NCI-H1105 treated with DMSO at 0.1 percent for 48 hours (cell line): ENCODE measurements around the gene SLC12A7.

Experiments
- DNase-seq: peaks from one replicate; lab custom pipeline; 2025; lab: John Stamatoyannopoulos, UW

Gene SLC12A7

DNA sequence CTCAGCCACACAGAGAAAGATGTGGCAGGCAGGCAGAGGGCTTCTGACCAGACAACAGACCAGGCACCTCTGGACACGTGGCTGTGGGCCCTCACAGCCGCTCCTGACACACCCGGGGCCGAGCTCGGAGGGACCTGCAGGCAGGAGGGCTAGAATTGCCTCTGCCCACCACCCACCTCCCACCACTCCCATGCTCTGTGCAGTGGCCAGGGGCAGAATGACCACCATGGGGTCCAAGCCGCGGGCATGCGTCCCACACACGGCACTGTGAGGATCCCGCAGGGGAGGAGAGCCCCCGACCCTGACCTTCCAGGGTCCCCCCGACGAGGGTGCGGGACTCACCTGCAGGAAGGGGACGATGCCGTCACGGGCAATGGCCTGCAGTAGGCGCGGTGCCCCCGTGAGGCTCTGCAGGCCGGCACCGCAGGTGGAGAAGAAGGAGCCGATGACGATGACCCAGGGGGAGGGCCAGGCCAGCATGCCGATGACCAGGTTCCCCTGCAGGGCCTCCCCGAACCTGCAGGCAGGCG is 34.3 kb downstream of the SLC12A7 start:
- no peak for DNase-seq

DNA sequence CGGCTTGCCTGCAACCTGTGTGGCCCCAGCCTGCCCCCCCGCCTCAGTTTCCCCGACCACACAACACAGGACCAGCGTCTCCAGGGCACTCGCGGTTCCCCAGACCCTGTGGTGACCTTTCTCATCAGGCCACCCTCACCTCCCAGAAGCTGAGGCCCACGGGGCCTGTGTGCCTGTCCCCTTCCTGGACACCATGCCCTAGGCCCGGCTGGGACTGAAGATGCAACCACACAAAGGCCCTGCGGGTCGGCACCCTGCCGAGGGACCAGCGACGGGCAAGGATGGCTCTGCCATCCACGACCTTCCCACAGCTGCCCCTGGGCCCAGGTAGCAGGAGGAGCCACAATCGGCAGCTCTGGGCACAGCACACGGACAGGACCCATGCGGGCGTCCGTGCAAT is 34.8 kb downstream of the SLC12A7 start:
- DNase-seq: no peak

DNA sequence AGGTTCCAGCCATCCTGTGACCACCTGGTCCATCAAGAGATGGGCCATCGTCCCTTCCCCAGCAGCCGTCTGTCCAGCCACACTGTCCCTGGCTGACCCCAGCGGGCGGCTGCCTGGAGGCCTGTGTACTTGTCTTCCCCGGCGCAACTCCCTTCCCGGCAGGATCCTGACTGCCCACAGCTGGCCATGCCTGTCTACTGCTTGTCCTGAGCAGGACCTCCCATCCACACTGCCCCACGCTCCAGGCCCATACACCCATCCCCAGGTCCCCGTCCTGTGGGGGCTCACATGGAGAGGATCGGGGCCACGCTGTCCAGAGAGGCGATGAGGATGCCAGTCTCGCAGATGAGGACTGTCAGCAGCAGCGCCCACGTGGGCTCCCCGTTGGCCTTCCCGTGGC is 35.5 kb downstream of the SLC12A7 start:
- DNase-seq: no peak

DNA sequence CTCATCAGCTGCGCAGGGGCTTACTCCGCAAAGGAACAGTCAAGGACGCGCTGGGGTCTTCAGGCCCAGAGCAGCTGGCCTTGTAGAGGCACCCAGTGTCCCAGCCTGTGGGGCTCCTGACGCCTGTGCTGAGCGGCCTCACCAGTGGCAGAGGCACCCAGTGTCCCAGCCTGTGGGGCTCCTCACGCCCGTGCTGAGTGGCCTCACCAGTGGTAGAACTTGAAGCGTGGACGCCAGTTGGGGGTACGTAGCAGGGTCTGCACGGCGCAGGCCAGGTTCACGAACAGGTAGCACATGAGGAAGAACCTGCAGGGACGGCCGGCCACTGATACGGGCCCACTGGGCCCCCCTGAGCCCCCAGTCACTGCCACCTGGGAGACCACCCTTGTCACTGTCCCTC is 35.9 kb downstream of the SLC12A7 start:
- no peak for DNase-seq

DNA sequence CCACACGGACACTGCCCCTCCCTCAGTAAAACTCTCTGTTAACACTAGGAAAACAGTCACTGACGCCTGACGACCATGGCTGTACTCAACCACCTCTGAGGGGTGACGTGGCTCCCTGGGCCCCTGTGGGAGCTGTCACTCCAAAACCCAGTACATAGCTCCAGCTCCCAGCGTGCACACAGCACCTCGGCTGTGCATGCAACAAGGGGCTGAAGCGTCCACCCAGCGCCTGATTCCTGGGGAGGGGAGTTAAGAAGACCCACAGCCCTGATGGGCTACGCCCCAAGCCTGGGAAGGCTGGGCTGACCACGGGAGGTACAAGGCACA is 36.3 kb downstream of the SLC12A7 start:
- DNase-seq: no peak

DNA sequence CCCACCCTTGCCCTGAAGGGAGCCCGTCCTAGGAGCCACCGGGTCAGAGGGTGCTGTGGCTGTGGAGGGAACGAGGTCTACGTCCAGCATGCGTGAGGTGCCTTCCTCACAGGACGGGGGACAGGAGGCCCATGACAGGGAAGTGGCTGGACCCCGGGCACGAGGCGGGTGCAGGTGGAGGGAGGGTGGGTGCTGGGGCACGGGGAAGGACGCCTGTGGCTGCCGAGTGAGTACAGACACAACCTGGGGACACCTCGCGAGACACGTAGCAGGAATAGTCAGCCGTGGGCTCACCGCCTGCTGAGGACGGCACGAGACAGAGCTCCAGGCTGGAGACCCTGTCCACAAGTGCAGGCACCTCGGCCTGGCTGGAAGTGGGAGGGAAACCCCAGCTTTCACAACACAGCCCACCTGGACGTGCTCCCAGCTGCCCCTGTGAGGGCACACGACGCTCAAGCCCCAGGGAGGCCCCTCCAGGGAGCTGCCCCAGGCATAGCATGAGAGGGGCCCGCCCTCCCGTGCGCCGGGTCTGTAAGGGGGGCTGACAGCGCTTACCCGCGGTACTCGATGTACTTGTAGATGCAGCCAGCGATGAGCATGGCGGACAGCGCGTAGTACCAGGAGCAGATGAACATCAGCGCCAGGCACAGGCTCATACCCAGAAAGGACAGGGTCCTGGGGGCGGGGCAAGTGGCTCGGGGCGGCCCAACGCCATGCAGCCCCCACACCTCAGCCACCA is 36.9 kb downstream of the SLC12A7 start:
- no peak for DNase-seq

DNA sequence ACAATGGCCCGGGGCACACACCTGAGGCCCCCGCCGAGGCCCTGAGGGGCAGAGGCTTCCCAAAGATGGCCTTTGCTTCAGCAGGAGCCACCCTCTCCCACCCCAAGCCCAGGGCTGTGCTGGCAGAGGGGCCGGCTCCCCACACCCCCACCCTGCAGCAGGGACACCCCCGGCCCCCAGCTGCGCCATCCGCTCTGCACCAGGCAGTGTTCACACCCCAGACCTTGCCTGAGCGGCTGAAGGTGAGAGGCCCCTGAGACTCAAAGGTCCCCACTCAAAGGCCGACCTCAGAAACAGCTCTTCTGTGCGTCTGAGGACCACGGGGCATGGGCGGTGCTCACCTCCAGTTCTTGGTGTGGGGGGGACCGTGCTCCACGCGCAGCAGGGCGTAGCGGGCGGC is 37.6 kb downstream of the SLC12A7 start:
- no peak for DNase-seq

DNA sequence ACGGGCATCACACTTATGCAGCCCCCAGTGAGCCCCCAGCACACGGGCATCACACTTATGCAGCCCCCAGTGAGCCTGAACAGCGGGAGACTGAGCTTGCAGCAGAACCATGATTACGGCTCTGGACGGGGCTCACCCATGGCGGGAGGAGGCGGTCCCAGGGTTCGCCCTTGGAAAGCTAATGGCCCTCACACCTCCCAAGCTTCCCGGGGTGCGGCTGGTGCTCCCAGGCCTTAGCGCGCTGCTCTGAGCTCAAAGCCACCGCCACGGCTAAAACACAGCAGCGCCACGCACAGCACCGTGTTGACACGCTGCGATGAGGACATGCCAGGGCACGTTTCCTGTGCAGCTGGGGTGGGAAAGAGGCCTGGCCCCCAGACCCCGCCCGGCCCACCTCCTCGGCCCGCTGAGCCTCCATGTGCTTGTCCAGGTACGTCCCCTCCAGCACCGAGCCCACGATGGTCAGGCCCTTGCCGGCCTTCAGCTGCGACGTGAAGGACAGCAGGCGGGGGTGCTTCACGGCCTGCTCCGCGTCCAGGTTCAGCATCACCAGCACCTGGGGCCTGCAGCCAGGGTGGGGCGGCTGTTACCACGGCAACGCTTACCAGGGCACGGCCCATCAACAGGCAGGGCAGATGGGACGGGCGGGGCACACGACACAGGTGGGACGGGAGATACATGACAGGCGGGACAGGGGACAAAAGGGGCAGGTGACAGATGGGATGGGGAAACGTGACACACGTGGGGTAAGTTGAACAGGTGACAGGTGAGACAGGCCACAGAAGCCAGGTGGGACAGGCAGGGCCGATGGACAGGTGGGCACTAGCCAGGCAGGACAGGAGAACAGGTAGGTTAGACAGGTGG is 38.4 kb downstream of the SLC12A7 start:
- DNase-seq: no peak

DNA sequence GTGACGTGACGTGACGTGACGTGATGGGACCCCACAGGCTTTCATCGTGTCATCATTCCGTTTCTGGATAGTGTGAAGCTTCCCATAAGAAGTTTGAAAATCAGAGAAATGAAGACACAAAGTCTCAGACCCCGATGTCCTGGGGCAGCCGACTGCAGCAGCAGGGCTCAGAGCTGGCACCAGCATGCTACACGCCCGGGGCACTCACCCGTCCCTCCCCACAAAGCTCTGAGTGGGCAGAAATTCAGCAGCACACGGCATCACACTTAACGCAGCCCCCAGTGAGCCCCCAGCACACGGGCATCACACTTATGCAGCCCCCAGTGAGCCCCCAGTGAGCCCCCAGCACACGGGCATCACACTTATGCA is 42.2 kb downstream of the SLC12A7 start:
- DNase-seq: no peak

DNA sequence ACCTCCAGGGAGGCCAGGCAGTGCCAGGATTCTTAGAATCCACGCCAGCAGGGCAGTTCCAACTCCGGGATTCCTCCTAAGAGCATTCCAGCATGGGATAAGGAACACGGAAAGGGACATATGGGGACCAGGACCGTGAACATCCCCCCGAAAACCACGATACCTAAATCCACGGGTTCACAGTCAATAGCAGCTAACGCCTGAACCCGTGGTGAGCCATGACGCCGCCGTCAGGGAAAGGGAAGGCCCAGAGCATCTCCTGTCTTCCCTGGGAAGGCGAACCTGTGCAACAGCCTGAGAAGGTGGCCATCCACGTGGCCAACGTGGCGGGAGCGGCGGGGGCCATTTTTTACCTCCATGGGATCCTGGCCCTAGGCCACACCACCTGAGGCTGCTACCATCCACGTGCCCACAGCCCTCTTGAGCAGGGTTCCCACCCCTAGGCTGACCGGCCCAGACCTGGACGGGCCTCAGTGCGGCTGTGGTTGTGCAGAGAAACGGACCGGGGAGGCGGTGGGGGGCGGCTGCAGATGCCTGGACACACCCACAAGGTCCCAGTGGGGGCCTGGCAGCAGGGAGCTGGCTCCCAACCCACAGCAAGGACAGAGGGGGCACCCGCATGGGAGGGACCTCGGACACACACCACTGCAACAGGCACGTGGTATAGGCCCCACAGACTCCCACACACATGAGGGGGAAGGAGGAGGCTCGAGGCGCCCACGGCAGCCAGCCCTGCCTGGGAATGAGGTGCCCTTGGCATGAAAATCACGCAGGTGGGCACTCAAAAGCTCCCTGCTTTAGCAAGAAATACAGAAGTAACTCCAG is 42.8 kb downstream of the SLC12A7 start:
- DNase-seq: no peak

DNA sequence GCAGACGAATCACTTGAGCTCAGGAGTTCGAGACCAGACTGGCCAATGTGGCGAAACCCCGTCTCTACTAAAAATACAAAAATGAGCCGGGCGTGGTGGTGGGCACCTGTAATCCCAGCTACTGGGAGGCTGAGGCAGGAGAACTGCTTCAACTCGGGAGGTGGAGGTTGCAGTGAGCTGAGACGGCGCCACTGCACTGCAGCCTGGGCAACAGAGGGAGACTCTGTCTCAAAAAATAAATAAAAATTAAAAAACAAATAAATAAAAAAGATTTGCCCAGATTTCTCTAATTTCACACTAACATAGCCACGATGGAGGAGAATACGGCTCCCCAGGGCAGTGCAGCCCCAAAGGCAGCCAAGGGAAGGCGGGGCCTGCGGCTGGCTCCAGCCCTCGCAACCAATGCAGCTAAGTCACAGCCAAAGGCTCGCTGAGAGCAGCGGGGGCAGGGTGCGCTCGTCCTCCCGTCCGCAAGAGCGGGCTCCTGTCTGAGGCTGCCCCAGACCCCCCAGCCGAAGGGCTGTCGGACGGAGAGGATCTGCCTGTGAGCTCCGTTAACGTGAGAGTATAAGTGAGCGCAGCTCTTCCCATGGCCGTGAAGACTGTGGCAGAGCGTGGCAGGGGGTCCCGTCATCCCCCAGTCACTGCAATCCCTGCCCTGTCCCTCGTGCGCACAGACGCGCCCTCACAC is 43.5 kb downstream of the SLC12A7 start:
- no peak for DNase-seq

DNA sequence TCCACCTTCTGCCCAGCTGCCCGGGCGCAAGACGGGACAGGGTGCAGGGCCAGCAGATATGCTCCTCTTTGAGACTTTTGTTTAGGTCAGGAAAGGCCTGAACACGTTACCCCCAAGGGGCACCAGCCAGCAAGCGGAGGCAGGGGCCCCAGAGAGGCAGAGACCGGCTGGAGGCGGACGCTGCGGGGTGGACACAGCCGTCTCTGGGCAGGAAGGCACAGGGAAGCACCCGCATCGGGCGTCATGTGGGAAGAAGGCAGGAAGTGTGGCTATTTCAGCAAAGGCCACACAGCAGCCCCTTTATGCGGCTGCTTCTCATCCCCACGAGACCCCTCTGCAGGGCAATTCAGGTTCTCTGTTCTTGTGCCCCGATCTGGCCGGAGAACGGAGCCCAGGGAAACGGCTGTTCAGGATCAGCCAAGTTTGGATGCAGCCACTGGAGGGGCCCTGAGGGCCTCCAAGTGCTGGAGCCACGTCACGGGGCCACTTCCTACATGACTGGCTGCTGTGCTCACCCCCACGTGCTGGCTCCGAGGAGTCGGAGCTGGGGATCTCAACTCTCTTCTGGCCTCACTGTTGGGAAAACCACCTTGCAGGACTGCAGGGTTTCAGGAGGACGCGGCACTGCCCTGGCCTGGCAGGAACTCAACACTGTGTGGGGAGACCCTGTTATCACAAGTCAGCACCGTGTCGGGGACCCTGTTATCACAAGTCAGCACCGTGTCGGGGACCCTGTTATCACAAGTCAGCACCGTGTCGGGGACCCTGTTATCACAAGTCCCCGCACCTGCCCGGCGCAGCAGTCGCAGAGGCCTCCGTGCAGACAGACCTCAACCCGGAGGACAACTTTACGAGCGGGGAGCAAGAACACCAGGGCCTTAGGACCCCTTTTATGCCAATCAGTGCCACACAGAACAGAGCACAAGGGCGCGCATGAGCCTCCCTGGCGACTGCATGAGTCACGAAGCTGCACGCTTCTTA is 44.4 kb downstream of the SLC12A7 start:
- no peak for DNase-seq

DNA sequence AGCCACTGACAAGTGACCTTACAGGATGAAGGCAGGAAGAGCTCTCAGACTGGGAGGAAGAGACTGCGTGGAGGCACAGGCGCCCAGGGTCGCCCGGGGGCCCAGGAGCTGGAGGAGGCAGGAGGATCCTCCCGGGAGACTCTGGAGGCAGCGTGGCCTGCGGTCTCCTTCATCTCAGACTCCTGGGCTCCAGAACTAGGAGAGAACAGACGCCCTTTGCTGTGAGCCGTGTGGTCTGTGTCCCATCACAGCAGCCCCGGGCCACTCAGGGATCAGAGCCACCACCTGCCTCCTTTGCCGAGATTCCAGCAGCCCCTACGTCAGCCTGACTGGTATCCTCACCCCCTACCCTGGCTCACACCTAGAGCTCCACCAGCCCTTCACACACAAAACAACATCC is 45.2 kb downstream of the SLC12A7 start:
- no peak for DNase-seq

DNA sequence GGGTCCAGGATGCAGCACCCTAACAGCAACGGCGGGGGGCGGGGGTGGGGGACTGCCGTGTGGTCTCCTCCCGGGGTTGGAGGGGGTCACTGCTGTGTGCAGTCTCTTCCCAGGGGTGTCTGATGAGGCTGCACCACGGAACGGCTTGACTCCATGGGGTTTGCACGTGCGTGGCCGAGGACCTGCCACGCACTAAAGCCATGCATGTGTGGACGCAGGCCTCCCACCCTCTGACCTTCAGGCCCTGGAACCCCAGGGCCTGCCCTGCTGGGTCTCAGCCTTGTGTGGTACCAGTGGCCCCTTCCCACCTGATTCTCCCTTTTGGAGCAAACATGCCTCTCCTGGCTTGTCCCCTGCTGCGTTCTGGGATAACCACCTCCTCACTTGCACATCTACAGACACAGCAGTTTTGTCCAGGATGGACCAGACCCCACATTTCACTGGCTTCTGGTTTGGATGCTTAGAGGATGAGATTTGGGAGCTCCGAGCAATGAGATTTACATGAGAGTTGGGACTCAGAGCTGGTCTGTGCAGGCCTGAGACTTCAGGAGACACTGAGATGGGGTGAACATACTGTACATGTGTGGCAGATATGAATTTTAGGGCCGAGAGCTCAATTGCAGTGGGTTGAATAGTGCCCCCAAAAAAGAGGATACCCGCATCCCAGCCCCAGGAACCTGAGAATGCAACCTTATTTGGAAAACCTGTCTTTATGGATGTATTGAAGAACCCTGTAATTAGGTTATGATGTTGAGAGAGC is 45.8 kb downstream of the SLC12A7 start:
- no peak for DNase-seq

DNA sequence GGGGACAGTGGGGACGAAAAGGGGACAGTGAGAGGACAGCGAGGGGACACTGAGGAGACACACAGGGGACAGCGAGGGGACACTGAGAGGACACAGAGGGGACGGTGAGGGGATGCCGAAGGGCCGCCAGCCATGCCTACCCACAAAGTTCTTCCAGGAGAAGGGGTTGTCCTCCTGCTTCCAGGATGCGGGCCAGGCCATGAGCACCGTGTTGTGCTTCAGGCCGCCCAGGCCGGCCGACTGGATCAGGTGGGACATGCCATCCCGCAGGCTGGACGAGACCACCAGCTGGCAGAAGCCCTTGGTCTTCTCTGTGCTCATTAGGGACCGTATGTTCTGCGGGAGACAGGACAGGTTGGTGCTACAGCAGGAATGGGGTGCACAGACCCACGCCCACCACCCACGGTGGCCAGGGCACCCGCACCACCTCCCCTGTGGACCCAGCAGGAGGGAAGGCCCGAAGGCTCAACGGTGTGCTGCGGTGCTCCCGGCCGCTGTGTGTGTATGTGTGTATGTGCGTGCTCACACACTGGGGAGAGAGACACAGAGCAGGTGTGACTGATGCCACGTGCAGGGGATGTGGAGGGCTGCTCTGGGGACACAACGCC is 46.6 kb downstream of the SLC12A7 start:
- DNase-seq: no peak

DNA sequence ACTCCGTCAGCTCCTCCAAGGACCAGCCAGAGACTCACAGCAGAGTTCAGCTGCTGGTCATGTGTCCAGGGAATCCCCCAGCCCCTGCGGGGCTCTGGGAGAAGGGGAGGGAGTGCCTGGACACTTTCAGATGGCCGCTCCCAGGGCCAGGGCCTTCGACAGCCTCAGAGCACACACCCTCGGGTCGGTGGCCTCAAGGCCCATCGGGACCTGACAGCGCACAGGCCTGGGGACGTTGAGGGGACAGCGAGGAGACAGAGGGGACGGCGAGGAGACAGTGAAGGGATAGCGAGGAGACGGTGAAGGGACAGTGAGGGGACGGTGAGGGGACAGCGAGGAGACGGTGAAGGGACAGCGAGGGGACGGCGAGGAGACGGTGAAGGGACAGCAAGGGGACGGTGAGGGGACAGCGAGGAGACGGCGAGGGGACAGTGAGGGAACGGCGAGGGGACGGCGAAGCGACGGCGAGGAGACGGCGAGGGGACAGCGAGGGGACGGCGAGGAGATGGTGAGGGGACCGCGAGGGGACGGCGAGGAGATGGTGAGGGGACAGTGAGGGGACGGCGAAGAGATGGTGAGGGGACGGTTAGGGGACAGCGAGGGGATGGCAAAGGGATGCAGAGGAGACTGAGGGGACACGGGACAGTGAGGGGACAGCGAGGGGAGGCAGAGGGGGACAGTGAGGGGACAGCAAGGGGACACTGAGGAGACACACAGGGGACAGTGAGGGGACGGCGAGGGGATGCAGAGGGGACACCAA is 47.3 kb downstream of the SLC12A7 start:
- DNase-seq: no peak

DNA sequence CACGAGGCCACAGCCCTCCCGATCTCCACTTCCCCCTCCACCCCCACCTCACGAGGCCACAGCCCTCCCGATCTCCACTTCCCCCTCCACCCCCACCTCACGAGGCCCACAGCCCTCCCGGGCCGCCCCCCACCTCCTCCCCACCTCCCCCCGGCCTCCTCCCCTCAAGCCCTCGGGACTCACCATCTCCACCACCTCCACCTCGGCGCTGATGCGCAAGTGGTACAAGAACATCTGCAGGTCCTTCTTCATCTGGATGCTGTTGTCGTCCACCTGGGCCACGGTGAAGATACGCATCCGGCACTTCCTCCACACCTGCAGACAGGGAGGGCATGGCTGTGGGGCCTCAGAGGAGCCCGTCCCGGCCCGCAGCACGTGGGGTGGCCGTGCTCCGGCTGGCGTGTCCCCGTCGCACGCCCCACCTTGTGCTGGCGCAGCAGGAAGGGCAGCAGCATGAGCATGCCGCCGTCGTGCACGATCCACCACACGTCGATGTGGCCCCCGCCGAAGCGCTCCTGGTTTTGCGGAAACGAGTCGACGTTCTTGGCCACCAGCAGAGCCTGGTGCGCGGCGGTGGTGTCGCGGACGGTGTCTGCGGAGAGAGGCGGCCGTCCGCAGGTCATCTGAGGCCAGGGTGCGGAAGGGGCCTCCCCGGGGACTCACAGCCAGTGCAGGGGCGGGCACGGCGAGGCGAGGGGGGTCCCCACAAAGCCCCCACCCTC is 48.0 kb downstream of the SLC12A7 start:
- DNase-seq: no peak
